ENCODE results near the gene MRC2.

- TF ChIP-seq EZH2 (IDR thresholded peaks at IDR 0.05; ENCODE audit: insufficient read depth, poor library complexity, severe bottlenecking) (no peak), EZH2phosphoT487 (IDR thresholded peaks at IDR 0.05; ENCODE audit: insufficient read depth, low read depth) (no peak)
Observed at GRCh38 chr17:62652251-62653001, 25.0 kb downstream of the MRC2 start.

Measured in GM23248 (cell line).